GM21576 (cell line): ENCODE results near the gene PDZRN4.
"Not testable (repeated sequence)": the region's sequence is repeated elsewhere in the genome, so short reads cannot be mapped to it uniquely, and the experiment has no call there.

Source experiments
- ATAC-seq: cut with Tn5 transposase; IDR thresholded peaks from one replicate; pipeline ENCODE4 v1.9.1; 2021; ENCODE audit warnings: mild to moderate bottlenecking, moderate library complexity; ENCODE audit not compliant: unreplicated experiment

The PDZRN4 gene

DNA sequence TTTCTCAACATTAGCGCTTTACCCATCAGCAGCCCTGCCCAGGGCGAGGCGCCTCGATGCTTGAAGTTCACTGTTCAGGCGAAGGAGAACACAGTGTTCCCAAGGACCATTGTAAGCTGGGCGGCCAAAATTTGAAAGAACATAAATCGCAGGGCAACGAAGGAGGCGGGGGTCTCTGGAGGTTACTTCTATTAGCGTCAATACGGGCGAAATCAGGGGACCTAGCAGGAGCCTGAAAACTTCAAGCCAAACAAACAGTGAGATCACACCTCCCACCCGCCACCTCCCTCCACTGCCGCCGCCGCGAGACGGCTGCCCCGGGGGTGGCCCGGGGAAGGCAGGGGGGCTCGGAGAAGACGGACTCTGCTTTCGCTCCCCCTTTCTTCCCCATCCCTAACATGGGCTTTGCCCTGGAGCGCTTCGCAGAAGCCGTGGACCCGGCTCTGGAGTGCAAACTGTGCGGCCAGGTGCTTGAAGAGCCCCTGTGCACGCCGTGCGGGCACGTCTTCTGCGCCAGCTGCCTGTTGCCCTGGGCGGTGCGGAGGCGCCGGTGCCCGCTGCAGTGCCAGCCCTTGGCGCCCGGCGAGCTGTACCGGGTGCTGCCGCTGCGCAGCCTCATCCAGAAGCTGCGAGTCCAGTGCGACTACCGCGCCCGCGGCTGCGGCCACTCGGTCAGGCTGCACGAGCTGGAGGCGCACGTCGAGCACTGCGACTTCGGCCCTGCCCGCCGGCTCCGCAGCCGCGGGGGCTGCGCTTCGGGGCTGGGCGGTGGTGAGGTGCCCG, at the start of gene PDZRN4:
Gene PDZRN4, plus strand, starts transcription at position 263 of the 783 bp plus-strand sequence.
- ATAC-seq, result no peak

DNA sequence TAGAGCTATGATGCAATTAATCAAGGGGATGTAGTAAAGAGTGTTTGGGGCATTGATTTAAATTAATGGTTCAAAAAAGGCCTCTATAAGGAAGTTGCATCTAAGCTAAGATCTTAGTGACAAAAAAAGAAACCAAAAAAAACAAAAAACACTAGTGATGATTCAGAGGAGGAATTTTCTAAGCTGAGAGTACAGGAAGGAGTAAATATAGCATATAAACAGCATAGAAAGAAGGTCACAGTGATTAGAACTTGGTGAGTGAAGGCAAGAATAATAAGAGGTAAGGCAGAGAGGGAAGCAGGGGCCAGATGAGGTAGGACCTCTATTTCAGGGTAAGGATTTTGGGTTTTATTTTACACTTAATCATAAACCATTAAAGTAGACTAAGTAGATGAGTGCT, 48.0 kb upstream of the PDZRN4 start:
- no peak for ATAC-seq

- no peak for ATAC-seq
Observed at GRCh38 chr12:41141104-41141503, 47.0 kb upstream of the PDZRN4 start.

GRCh38 chr12:41142376-41142775, 45.7 kb upstream of the PDZRN4 start:
- ATAC-seq, result no peak

- ATAC-seq, result no peak
Observed at GRCh38 chr12:41151793-41152192, 36.3 kb upstream of the PDZRN4 start.

DNA sequence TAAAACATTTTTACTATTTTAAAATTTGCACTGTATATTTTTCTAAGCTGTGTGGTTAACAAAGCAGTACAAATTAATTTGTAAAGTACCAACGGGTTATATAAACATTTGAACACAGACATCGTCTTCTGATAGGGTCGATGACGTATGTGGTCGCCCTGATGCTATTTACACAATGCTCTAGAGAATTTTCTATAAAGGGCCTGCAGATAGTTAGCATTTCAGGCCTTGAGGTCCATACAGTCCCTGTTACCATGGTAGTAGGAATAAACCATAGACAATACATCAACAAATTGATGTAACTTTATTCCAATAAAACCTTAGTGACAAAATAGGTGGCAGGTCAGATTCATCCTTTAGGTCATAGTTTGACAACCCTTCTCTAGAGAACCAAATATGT, 25.7 kb upstream of the PDZRN4 start:
- no peak for ATAC-seq

GRCh38 chr12:41167701-41168100, 20.4 kb upstream of the PDZRN4 start:
- no peak for ATAC-seq

DNA sequence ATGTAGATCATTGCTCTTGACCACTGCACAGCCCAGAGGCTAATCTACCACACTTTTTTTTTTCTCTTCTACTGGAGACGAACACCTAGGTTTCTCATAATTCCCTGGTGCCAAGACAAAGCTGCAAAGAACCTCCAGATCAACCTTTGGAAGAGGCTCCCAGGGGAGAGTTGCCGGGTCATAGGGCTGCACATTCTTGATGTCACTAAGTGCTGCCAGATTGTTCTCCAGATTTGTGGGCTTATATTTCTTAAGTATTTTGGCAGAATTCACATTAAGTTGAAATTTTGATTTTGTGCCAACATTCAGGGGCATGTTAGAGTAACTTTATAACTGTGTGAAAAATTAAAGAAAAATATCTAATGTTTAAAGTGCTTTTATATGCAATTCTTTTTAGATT, 13.5 kb upstream of the PDZRN4 start:
- no peak for ATAC-seq

DNA sequence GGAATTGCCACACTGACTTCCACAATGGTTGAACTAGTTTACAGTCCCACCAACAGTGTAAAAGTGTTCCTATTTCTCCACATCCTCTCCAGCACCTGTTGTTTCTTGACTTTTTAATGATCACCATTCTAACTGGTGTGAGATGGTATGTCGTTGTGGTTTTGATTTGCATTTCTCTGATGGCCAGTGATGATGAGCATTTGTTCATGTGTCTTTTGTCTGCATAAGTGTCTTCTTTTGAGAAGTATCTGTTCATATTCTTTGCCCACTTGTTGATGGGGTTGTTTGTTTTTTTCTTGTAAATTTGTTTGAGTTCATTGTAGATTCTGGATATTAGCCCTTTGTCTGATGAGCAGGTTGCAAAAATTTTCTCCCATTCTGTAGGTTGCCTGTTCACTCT, 8.6 kb upstream of the PDZRN4 start:
- ATAC-seq, result not testable (repeated sequence)

DNA sequence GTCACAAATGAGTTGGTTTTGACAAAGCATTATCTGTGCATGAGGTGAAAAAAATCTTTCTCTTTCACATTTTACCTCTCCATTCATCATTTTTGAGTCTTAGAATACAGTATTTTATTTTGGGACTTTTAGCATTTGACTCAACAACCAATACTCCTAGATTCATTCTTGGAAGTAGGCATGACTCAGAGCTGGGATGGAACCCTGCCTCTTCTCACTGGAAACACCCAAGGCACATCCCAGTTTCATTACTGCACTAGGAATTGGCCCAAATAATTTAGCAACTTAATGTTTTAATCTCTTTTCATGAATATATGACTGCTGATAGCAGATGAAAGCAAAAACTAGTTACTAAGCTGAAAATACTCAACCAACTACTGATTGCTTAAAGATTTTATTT, 3.3 kb upstream of the PDZRN4 start:
- ATAC-seq, result no peak

- no peak for ATAC-seq
Observed at GRCh38 chr12:41186026-41186425, 2.1 kb upstream of the PDZRN4 start.

DNA sequence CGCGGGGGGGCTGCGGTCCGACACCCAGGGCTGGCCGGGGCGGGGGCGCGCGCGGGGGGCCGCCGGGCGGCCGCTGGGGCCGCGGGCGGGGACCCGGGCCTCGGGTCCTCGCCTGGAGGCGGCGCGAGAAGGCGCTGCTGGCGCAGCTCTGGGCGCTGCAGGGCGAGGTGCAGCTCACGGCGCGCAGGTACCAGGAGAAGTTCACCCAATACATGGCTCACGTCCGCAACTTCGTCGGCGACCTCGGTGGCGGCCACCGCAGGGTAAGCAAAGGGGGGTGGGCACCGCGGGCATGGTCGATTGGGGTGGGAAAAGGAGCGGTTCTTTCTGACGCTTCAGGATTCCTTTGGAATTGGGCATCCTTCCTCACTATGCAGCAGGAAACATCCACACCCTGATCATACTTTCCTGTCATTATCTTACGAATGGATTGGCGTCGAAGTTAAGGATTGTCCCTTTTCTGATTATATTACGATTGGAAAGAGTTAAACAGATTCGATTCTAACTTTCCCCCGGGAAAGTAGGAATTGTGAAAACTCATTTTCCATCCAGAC, 798 bp downstream of the PDZRN4 start:
- no peak for ATAC-seq

DNA sequence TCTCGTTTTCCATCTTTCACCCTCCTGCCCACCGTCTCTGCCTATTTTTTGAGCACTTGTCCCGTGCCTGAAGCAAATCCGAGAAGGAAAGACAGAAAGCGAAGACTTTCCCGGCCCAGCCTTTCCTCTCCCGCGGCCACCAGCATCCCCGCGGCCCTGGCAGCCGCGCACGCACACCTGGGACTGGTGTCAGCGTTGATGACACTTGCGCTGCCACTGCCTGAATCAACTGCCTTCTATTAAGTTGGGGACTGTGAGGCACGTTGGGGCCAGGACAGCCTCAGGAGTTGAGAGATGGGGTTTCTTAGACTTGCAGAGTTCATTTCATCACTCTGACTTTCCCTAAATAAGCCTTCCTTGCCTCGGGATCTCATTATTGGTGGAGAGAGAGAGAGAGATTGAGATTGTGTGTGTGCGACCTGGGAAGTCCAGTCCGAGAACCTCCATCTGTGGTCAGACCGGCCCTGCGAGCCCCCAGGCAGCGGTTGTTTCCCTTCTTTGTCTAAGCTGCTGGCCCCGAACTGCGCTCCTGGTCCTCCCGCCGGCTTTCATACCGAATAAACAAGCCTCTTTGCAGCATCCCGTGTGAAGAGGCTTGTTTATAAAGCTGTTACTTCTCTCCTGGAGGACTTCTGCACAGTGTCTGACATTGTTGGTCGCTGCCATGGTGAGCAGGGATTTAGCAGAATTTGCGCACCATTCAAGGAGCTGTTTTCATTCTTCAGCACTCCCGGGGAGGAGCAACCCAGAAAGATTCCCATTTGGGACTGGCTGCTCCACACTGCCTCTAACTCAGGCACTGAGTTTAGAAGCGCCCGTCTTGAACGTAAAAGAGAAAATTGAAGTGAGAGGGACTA, 1.5 kb downstream of the PDZRN4 start:
- no peak for ATAC-seq

GRCh38 chr12:41190338-41190737, 2.2 kb downstream of the PDZRN4 start:
- no peak for ATAC-seq

DNA sequence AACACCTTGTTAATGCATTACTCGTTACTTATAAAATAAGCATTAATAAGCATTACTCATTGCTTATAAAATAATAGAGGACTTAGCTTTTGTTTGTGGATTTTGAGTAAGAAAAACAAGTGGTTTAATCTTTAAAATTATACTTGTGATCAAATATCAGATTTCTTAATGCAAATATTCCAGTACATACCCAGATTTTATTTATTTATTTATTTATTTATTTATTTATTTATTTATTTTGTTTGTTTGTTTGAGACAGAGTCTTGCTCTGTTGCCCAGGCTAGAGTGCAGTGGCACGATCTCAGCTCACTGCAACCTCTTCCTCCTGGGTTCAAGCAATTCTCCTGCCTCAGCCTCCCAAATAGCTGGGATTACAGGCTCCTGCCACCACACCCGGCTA, 3.4 kb downstream of the PDZRN4 start:
- not testable (repeated sequence) for ATAC-seq

GRCh38 chr12:41193311-41193710, 5.2 kb downstream of the PDZRN4 start:
- ATAC-seq, result no peak

DNA sequence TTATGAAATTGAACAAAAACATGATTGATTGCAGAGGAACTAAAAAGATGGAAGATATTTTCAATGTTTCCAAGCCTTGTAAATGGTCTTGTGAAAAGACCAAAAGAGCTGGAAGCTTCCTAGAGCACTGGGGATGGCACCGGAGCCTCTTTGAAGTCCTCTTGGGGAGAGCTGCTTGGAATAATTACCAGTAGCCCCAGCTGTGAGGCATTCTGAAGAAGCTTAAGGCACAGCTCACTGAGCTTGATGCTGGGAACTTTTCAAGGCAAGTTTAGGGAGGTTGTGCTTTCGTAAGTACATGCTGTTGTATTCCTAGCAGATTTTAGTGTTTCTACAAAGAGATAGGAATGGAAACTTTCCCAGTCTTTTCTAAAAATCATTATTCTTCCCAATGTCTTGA, 13.9 kb downstream of the PDZRN4 start:
- no peak for ATAC-seq

GRCh38 chr12:41205070-41205709, 17.1 kb downstream of the PDZRN4 start:
- no peak for ATAC-seq

- no peak for ATAC-seq
Observed at GRCh38 chr12:41206298-41206697, 18.2 kb downstream of the PDZRN4 start.

DNA sequence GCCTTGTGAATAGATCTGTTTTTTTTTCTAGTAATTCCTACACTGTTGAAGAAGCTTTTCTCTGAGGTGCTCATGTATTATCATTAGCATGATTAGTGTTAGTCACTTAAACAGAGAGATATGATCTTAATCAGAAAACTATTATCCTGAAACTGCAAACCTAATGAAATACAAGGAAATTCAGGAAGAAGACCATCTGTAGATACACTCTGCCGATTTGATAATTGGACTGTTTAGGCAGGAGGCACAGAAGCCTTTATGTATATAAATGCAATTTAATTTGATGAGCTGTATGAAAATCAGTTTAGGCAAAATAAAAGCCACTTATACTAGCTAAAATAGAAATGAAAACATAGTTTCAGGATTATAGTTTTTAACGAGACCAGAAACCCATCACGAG, 23.3 kb downstream of the PDZRN4 start:
- ATAC-seq, result no peak

DNA sequence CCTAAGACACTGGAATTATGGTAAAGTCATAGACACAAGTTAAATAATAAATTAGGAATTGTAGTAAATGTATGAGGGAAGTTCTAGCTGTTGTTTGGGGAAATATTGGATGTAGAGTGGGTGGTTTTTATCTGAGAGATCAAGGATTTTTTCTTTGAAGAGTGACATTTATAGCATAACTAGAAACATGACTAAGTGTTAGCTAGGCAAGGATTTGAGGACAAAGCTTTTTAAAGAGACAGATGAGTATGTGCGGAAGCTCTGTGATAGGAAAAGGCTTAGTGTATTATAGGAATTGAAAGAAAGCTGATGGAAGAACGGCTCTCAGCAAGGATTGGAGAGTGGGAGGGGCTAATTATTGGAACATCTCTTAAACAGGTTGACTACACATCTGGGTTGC, 24.5 kb downstream of the PDZRN4 start:
- ATAC-seq, result no peak
